Measurements from ENCODE around the gene CASP7. TPM values are rescaled to one million over a fixed set of nuclear protein-coding genes. Genes with fewer than 3 reads are reported as not detected.

CASP7 gene
- total RNA-seq, 1 donor from 2014 or later, result 13.8 TPM

- Histone ChIP-seq H3K4me1 (no peaks in the 10 kb centered on the region), H3K27ac (no peak overlapping the region), H3K9me3 (no peaks in the 10 kb centered on the region), H3K36me3 (no peaks in the 10 kb centered on the region), H3K4me3 (no peak overlapping the region), H3K27me3 (no peaks in the 10 kb centered on the region)
- DNase-seq (ENCODE audit: extremely low spot score in 2 of 2), result no peak
- intact Hi-C loops (cut with DNase I), result no loop called here
- TF ChIP-seq POLR2AphosphoS5 (IDR thresholded peaks at IDR 0.05; ENCODE audit: insufficient read depth in 1 of 2, low read depth in 1 of 2) (no peak), CTCF (IDR thresholded peaks at IDR 0.05) (no peak), POLR2A (IDR thresholded peaks at IDR 0.05) (no peak)
Observed at GRCh38 chr10:113745374-113745773, 65.7 kb downstream of the CASP7 start.

- Histone ChIP-seq H3K27me3 (no peaks in the 10 kb centered on the region), H3K4me1 (no peaks in the 10 kb centered on the region), H3K4me3 (no peak overlapping the region), H3K9me3 (no peaks in the 10 kb centered on the region), H3K27ac (no peak overlapping the region), H3K36me3 (no peaks in the 10 kb centered on the region)
- no peak for DNase-seq (ENCODE audit: extremely low spot score in 2 of 2)
- intact Hi-C loops (cut with DNase I), result no loop called here
- TF ChIP-seq POLR2A (IDR thresholded peaks at IDR 0.05) (no peak), POLR2AphosphoS5 (IDR thresholded peaks at IDR 0.05; ENCODE audit: insufficient read depth in 1 of 2, low read depth in 1 of 2) (no peak), CTCF (IDR thresholded peaks at IDR 0.05) (no peak)
Observed at GRCh38 chr10:113746217-113746957, 66.7 kb downstream of the CASP7 start.

- Histone ChIP-seq H3K4me3 (no peak within 1 kb of the TSS), H3K4me1 (no peaks in the 10 kb centered on the region), H3K36me3 (no peaks in the 10 kb centered on the region), H3K9me3 (no peaks in the 10 kb centered on the region), H3K27ac (no peak within 1 kb of the TSS), H3K27me3 (no peaks in the 10 kb centered on the region)
- intact Hi-C loops (cut with DNase I), result no loop called here
- TF ChIP-seq POLR2A (IDR thresholded peaks at IDR 0.05), result no peak
- no peak for TF ChIP-seq CTCF (IDR thresholded peaks at IDR 0.05)
- DNase-seq (ENCODE audit: extremely low spot score in 2 of 2), result no peak
Observed at GRCh38 chr10:113751181-113751732, 71.5 kb downstream of the CASP7 start, which contains the start of gene PLEKHS1. PLEKHS1 (plus strand) TSS chr10:113751682; CDS start chr10:113755278, 3,596 bp downstream.

GRCh38 chr10:113752553-113752952 lies 72.8 kb downstream of the CASP7 start:
- H3K9me3 ChIP-seq, result no peaks in the 10 kb centered on the region
- H3K27ac ChIP-seq, result no peak overlapping the region

More at GRCh38 chr10:113752553-113752952, 72.8 kb downstream of the CASP7 start:
- intact Hi-C loops (cut with DNase I), result no loop called here
- Histone ChIP-seq H3K4me3 (no peak overlapping the region), H3K36me3 (no peaks in the 10 kb centered on the region), H3K4me1 (no peaks in the 10 kb centered on the region), H3K27me3 (no peaks in the 10 kb centered on the region)
- no peak for DNase-seq (ENCODE audit: extremely low spot score in 2 of 2)
- TF ChIP-seq POLR2A (IDR thresholded peaks at IDR 0.05) (no peak), POLR2AphosphoS5 (IDR thresholded peaks at IDR 0.05; ENCODE audit: insufficient read depth in 1 of 2, low read depth in 1 of 2) (no peak), CTCF (IDR thresholded peaks at IDR 0.05) (no peak)
